Cortex of kidney (tissue), 1 donor: ENCODE measurements around the gene PTGDS.

Experiments
- DNase-seq: peaks from one replicate; lab custom pipeline; 2025; lab: John Stamatoyannopoulos, UW

The PTGDS gene

DNA sequence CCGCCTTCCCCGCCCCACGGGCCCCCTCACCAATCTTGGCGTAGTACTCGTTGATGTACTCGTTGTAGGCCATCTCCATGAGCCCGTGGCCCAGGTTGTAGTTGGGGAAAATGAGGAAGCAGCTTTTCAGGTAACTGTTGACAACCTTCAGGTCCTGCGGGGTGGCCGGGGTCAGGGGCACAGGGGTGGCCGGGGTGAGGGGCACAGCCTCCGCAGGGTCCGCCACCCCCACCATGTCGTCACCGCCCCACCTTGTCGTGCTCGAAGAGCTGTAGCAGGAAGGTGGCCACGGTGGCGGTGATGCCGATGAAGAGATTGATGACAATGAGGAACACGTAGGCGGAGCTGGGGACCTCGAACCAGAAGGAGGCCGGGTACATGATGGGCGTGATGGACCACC is 33.9 kb downstream of the PTGDS start:
- DNase-seq = no peak

DNA sequence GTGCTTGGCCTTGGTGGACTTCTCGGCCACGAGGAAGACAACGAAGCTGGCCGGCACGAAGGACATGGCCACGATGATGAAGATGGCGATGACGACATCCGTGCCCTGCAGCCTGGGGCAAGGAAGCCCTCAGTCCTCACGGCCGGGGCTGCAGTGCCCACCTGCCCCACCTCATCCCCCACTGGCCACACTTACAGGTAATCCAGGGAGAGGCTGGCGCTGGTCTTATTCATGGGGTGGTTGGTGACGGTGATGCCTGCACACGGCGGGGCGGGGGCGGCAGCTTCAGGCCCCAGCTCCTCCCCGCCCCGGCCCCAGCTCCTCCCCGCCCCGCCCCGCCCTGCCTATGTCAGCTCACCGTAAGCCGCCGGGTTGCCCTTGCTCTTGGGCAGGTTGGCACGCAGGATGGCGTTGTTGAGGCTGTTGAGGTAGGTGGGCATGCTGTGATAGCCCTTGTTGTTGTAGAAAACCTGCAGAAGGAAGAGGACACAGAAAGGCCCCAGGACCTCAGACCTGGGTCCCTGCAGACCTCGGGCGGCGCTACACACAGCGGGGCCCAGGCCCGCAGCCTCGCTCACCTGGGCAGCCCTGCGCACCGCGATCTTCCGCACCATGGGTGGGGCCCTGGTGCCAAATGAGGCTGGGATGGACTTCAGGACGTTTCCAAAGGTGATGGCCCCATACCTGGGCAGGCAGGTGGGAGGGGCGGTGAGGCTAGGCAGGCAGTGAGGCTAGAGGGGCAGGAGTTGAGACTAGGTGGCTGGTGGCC is 34.8 kb downstream of the PTGDS start:
- no peak for DNase-seq

DNA sequence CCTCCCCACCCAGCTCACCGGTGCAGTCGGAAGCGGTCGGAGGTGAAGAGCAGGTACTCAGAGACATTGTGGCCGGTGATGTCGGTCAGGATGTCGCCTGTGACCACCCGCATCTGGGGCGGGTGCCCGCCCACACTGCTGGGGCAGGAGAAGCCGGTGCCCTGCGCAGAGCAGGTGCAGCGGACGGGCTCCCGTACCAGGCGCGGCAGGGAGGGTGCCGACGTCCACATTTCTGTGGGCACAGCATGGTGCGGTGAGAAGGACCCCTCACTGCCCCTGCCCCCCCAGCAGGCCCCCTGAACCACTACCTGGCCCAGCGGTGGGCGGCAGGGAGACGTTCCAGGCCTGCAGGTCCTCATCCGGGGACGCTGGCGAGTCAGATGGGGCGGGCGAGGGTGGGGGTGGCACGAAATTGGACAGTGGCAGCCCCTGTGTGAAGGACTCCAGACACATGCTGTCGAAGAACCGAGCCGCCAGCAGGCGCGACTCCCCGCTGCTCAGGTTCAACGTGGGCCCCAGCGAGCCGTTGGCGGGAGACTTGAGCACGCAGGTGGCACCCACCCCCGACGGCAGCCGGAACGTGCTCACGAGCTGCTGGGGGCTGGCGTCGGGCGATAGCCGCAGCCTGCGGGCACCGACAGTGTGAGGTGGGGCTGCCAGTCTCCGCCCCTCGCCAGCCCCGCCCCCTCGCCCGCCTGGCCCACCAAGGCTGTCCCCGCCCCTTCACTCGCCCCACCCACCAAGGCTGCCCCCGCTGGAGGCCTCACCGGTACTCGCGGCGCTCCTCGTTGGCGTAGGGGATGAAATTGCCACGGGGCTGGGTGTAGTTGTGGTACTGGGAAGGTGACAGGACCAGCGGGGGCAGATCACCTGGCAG is 35.6 kb downstream of the PTGDS start:
- no peak for DNase-seq

DNA sequence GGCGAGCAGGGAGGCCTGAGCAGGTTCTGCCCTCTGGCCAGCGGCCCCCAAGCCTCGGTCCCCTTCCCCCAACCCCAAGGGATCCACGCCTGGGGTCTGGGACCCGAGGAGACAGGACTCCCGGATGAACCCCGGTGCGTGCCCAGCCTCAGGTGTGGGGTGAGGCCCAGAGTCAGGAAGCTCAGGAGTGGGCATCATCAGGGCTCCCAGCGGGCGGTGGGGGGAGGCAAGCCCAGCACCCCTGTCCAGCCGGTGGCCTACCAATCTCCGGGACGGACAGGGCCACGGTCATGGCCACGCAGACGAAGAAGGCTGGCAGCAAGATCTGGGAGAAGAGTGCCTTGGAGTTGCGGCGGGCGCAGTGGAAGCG is 36.3 kb downstream of the PTGDS start:
- DNase-seq = no peak

DNA sequence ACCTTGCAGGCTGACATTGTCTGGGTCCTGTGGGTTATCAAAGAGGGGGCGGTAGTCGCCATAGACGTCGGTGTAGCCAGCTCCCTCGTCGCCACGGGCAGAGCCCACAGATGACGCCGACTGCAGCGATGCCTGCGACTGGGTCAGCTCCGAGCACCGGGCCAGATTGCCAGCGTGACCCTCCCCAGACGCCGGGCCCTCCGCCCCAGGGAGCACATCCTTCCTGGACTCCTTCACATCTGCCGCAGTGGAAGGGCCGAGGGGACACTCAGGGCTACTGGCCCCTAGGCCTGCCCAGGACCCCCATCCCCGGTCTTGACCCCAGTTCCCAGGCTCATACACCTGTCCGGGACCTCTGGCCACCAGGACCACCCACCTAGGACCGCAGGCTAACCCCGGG is 36.9 kb downstream of the PTGDS start:
- no peak for DNase-seq

DNA sequence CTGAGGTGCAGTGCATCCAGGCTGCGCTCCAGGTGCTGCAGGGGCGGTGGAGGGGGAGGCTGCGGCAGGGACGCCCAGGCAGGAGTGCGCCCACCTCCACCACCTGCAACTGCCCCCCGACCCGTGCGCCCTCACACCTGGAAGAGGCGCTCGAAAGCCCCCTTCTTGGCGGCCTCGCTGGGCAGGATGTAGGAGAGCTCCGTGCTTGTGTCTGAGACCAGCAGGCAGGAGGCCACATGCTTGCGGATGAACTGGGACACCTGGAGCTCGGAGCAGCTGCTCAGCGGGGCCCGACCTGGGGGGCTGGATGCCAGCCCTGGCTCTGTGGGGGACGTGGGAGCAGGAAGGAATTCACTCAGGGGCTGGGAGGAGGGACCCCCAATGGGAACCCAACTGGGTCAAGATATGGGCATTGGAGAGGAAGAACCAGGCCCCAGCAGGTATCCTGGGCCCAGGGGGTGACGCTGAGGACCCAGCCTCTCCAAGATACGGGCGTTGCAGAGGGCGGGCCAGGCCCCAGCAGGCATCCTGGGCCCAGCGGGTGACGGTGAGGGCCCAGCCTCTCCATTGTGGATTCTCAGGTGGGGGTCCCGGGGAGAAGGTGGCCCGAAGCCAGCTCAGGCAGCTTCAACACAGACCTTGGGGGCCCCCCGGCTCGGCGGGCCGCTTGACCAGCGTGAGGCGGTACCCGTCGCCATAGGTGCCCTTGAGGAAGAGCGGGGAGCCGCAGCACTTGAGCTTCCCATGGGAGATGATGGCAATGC is 37.7 kb downstream of the PTGDS start:
- no peak for DNase-seq

DNA sequence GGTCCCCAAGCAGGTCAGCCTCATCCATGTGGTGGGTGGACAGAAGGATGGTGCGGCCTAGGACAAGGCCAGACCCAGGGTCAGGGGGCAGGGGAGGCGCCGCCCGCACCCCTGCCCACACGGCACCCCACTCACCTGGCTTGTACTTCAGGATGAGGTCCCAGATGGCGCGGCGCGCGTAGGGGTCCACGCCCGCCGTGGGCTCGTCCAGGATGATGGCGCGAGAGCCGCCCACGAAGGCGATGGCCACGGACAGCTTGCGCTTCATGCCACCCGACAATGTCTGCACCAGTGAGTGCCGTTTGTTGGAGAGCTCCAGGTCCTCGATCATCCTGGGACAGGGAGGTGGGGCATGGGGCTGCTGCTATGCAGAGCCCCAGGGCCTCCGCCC is 38.2 kb downstream of the PTGDS start:
- DNase-seq = no peak

DNA sequence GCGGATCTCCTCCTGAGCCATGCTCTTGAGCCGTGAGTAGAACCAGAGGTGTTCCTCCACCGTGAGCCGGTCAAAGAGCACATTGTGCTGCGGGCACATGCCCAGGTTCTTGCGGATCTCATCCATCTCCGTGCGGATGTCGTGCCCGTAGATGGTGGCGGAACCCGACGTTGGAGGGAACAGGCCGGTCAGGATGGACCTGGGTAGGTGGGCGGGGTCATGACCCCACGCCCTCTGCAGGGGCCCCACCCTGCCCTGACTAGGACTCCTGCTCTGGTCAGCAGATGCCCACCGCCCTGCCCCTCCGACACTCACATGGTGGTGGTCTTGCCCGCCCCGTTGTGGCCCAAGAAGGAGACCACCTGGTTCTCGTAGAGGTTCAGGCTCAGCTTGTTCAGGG is 38.7 kb downstream of the PTGDS start:
- no peak for DNase-seq

DNA sequence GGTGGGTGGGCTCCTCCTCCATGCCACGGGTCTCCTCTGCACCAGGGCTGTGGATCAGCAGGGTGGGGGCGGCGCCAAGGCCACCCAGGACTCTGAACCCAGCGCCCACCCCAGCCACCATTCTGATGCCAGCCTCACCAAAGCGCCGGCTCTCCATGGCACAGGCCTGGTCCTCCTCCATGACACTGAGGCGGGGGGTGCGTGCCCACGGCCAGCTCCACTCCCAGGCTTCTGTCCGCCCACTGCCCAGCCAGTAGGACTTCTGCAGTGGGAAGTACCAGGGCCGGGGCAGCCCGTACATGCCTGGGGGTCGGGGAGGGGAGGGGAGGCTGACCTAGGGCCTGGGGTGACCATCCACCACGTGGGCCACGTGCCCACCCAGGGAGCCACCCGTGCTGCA is 39.1 kb downstream of the PTGDS start:
- no peak for DNase-seq

DNA sequence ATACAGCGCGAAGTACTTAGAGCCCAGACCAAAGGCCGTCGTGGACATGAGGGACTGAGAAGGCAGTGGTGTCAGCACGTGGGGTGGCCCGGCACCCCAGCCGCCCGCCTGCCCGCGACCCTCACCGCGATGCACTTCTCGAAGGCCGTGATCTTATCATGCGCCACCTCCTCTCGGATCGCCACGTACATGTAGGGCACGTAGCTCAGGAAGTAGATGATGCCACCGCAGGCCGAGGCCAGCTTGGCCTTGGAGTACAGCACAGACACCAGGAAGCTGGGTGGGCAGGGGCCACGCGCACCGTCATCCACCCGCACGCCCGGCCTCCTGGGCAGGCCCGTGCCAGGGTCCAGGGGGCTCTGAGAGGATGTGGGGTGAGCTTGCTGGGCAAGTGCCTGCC is 39.8 kb downstream of the PTGDS start:
- DNase-seq = no peak

DNA sequence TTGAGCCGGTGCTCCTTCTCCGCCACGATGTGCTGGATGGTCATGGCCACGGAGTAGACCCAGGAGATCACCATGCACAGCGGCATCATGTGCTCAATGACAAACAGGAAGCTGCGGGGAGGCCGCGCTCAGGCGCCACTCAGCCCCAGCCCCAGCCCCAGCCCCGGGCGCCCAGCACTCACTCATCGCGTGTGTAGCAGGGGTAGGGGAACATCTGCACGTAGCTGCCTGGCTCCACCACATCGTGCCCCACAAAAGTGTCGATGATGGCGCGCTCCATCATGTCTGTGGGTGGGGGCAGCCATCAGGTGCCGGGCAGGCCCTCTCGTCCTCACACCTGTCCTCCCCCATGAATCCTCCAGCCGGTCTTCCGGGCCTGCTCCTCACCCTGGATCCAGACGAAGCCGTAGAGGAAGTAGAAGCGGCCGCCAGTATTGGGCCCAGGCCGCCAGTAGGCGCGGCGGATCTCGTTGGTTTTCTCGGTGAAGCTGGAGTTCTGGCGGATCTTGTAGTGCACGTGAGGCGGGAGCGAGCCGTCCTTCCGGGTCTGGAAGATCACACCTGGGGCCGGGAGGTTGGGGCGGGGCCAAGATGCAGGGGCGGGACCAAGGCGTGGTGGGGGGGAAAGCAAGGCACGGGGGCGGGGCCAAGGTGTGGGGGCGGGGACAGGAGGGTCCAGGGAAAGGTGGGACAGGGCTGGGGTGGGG is 40.6 kb downstream of the PTGDS start:
- no peak for DNase-seq

DNA sequence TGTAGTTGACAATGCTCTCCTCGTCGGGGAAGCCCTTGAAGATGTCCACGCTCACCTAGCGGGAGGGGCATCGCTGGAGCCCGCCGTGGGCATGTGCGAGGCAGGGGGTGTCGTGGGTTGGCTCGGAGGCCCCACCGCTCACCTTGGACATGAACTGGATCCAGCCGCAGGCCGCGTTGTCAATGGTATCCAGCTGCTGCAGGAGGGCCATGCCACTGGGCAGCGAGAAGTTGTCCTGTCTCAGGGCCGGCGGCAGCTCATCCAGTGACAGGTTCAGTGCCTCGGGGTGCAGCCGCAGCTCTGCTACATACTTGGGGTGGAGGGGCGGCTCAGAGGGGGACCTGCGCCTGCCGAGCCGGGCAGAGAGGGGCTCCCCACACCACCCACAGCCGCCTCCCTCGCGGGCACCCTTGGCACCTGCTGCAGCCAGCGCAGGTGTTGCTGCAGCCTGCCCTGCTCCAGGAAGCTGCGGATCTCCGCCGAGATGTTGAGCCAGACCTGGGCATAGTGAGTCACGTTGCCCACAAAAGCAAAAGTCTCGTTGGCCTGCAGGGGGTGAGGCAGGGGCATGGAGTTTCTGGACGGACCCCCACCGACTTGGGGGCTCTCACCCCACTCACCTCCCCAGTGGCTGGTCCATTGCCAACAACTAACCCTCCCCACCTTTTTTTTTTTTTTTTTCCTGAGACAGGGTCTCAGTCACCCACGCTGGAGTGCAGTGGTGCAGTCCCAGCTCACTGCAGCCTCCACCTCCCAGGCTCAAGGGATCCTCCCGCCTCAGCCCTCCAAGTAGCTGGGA is 41.7 kb downstream of the PTGDS start:
- no peak for DNase-seq

DNA sequence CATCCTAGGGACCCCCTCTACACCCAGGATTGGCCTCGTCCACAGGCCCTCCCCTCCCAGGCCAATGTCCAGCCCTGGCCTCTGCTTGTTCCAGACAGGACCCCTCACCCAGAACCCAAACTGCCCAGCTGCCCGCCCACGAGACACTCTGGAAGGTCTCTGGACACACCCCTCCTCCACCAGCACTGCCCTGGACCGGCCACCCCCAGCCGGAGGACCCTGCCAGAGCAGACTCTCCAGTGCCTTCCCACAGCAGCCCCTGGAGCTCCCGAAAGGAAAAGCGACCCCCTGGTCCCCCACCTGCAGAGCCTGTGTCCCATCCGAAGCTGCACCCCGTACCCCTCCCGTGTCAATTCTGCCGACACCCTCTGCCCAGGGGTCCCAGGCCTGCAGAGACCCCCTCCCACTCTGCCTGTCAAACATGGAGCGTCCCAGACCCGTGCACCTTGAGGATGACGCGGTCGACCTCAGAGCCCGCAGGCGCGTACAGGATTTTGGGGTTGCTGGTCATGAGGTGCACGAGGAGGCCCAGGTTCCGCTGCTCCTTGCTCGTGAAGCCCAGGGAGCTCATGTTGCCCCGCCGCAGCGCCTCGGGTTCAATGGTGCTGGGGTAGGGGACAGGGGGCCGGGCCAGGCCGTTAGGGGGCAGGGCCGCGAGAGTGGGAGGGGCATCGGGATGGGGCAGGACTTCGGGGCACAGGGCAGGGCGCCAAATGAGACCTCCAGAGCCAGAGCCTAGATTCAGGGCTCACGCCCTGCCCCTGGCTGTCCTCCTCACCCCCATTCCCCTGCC is 42.8 kb downstream of the PTGDS start:
- no peak for DNase-seq

DNA sequence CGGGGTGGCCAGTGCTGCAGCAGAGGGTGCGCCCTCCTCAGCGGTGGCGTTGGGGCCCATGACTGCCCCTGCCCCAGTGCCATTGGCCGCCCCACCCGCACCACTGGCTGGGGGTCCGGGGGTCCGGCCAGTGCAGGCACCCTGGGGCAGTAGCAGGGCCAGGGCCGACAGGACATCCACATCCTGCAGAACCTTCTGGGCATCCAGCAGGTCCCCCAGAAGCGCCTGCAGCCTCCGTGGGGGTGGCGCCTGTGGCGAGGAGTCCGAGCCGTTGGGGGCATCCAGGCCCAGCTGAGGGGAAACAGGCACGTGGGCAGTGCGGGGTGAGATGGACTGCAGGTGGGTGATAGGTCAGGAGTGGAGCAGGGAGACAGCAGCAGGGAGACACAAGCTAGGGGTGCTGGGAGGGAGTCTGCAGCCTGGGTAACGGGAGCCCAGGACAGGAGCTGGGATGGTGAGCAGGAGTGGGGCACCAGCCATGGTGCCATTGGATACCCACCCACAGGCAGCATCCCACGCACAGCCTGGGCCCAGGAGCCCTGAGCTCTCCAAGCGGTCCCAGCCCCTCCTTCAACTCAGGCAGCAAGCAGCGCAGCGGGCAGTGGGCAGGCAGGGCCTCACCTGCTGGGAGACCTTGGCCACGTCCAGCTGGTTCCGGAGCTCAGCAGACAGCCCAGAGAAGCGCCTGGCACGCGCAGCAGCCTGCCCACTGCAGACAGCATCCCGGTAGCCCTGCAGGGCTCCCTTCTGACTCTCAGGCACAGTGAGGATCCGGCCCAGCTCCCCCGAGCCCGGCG is 43.7 kb downstream of the PTGDS start:
- no peak for DNase-seq

DNA sequence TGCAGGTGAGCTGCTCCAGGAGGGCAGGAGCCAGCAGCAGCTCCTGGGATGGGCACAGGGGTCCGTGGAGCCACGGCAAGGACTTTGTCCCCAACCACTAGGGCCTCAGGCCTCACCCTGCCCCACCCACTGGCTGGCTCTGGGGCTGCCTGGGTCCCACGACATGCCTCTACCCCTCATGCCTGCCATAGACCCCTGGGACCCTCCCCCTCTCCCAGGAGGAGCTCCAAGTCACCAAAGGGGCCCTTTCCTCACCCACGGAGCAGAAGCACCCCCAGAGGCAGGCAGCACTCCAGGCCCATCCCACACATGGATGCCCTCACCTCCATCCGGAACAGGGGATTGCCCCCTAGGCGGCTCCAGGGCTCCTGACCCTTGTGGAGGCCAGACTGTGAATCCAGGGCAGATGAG is 44.3 kb downstream of the PTGDS start:
- DNase-seq = no peak

DNA sequence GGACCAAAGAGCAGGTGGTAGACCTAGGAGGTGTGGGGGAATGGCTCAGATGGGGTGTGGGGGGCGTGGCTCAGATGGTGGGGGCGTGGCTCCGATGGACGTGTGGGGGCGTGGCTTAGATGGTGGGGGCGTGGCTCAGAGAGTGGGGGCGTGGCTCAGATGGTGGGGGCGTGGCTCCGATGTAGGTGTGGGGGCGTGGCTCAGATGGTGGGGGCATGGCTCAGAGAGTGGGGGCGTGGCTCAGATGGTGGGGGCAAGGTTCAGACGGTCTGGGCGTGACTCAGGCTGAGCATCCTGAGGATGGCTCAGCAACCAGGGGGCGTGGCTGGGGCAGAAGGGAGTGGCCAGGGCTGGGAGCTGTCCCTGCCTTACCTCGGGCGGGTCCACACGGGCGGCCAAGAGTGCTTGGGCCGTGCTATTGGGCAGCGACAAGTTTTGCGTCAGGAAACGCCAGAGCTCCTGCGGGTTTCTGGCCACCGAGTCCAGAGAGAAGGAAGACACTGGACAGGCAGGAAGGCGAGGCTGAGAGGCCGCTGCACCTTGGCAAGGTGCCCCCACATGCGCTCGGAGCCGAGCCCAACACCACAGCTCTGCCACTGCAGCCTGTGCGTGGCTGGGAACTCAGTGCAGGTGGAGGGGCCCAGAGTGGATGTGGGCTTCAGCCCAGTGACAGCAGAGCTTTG is 44.8 kb downstream of the PTGDS start:
- DNase-seq = no peak

DNA sequence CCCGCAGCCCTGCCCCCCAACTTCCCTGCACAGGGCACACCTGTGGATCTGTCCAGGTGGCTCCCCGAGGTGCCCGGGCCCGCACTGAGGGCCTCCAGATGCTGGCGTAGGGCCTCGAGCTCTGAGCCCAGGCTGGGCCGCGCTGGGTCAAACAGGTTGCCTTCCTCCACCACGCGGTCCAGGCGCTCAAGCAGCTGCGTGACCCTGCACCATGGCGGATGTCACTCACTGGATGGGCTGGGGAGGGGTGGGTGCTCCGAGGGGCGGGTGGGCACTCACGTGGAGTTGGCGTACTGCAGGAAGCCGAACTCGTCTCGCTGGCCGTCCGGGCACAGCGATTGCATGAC is 45.3 kb downstream of the PTGDS start:
- no peak for DNase-seq

DNA sequence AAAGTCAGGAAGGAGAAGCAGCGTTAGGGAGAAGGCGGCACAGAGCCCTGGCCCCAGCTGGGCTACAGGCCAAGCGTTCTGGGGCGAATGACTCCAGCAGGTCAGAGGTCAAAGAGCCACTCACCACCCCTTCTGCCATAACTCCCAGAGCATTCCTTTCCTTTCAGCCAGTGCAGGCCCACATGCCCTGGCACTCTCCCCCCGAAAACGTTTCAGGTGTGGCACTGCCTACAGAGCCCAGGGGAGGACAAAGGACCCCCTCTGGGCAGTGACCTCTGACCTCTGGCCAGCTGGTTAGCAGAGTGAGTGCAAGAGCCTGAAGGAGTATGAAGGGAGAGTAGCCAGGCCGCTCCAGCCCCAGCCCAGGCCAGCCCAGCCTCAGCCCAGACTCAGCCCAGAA is 45.9 kb downstream of the PTGDS start:
- no peak for DNase-seq

DNA sequence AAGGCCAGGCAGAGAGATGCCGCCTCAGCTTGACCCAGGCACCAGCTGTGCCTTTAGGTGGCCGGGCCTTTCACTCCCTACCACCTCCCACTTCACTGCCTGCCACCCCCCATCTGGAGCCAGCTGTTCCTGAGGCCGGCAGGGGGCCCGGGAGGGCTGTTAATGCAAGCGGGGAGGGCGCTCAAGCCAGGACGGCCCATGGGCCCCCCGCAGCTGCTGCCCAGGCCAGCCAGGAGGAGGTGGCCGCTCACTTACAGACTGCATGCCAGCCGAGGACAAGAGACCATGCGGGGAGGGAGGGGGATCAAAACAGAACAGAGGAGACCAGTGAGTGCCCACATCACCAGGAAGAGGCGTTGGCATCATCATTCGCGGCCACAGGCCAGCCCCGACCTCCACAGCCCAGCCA is 46.3 kb downstream of the PTGDS start:
- no peak for DNase-seq
